Measurements from ENCODE around the gene USP6NL.

The USP6NL gene

GRCh38 chr10:11483201-11484148 lies 128.0 kb downstream of the USP6NL start:
- no peak for DNase-seq (ENCODE audit: extremely low read depth in 1 of 2, low read depth in 1 of 2)

DNA sequence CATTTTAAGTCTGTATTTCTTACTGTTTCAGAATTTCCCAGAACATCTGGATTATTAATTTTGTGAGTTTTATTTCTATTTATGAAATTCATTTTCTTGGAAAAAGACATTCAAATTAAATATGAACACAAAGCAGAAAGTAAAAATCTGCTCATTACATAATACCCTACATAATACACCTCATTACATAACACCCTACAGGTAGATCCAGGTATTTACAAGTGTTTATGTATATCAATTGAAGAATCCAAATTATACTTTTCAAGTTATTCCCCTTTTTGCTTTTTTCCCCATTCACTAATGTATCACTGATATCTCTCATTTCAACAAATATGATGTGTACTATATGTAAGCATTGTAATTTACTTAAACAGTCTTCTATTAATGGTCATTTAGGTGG lies 129.1 kb downstream of the USP6NL start:
- DNase-seq (ENCODE audit: extremely low read depth in 1 of 2, low read depth in 1 of 2): no peak

- DNase-seq (ENCODE audit: extremely low read depth in 1 of 2, low read depth in 1 of 2): no peak
These were observed 130.8 kb downstream of the USP6NL start for GRCh38 chr10:11480687-11481086.

DNA sequence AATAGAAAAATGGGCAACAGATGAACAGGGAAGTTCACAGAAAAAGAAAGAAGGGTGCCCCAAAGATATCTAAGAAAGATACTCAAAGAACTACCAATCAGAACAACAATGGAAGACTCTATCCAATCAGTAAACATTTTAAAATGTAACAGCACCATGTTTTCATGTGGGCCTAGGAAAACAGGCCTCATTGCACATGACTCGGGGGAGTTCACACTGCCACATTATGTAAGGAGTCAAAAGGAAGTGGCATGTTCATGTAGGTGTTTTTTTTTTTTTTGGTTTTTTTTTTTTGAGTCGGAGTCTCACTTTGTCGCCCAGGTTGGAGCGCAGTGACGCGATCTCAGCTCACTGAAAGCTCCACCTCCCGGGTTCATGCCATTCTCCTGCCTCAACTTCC lies 132.2 kb downstream of the USP6NL start:
- DNase-seq (ENCODE audit: extremely low read depth in 1 of 2, low read depth in 1 of 2): no peak

GRCh38 chr10:11478807-11479206 lies 132.6 kb downstream of the USP6NL start:
- no peak for DNase-seq (ENCODE audit: extremely low read depth in 1 of 2, low read depth in 1 of 2)

GRCh38 chr10:11475831-11476434 lies 135.5 kb downstream of the USP6NL start:
- DNase-seq (ENCODE audit: extremely low read depth in 1 of 2, low read depth in 1 of 2): no peak

GRCh38 chr10:11473128-11473760 lies 138.2 kb downstream of the USP6NL start:
- no peak for DNase-seq (ENCODE audit: extremely low read depth in 1 of 2, low read depth in 1 of 2)

DNA sequence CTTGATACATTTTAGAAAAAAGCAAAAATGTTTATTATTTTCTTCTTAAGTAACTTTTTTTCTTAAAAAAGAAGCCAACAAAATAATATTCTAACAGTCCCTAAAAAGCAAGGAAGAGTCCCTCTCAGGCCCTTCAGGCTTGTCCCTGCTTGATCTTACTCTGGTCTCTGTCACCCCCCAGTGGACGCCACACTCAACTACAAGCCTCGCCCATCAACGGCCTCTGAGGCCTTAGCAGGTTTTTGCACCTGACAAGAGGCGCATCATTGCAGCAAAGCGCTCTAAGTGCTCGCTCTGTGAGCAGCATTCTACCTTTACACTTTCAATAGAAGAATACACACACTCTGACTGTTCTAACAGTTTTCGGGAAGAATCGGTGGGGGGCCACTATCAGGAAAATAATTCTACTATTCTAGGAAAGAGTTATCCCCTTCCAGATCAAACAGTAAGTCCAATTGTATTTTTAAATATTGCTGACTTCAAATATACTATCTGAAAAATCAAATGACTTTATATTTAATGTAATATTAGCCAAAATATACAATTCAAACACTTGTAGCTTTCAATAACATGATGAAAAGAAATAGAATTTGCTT lies 139.2 kb downstream of the USP6NL start:
- DNase-seq (ENCODE audit: extremely low read depth in 1 of 2, low read depth in 1 of 2): peak; percentile 31 to 38

DNA sequence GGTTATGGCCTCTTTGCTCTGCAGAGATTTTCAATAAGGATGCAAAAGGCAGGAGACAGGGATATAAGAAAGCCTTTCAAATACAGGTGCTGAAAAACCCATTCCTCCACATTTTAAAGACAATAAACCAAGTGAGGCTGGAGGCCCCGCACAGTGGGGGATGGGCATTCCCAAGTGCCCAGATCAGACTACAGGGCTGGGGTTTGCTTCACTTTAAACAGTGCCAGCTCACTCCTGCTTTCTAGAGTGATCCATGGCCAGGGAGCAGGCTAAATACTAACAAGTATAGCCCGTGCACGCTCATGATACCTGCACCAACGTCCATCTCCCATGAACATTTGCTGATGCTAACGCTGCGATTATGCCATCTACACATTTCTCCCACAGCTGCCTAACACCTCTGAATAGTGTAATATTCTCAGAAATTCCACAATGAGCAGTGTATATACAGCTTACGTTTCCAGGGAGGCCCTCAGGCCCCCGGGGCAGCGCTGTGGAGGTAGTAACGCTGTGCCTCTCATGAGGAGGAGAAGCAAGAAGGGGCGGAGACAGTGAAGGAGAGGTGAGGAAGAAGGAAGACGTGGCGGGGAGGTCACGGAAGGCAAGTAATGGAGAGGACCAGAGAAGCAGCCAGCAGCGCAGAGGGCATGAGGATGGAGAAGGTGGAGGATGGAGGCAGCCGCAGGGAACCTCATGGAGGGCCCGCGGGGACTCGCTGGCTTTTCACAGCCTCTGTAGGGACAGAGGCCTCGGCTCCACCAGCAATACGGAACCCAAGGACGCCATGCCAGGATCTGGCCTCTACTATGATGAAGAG lies 141.7 kb downstream of the USP6NL start:
- no peak for DNase-seq (ENCODE audit: extremely low read depth in 1 of 2, low read depth in 1 of 2)

DNA sequence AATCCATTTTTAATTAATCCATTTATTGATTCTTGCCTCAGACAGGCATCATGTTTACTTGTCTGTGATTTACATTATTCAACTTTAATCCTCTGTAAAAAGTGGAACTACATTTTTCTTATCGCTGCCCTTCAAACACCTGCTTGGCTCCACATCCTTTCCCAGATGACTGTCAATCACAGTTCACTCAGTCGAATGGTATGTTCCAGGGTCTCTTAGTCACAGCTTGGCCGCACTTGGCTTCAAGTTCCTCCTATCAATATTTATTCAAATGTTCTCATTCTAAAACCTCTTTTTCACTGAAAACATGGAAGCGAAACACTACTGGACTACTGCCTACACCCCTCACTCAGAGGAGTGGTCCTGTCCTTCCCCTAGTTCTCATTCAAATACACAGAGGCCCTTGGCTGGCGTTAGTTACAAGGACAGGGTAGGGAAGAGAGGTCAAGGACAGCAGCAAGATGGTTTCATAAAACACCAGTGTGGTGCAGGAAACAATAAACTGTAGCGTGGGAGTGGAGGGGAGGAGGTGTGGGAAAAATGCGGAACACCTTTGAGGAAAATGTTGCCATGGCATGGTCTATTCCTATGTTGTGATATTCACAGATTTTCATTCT lies 143.2 kb downstream of the USP6NL start:
- no peak for DNase-seq (ENCODE audit: extremely low read depth in 1 of 2, low read depth in 1 of 2)

DNA sequence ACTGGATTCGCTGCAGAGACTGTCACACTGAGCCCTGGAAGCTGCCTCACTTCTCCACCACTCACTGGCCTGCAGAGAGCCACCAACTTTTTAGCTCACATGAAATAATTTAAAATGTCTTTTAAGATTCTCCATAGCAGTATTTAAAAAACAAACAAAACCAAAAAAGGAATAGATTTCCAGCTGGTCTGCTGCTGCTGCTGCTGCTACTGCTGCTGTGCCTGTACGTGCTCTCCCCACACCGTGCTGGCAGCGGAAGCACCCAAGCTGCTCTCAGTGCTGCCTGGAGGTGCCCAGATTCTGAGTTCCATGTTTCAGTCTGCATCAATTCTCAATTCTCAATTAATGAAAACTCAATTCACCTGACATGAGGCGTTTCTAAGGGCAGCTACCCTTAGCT lies 146.0 kb downstream of the USP6NL start:
- DNase-seq (ENCODE audit: extremely low read depth in 1 of 2, low read depth in 1 of 2): no peak

- no peak for DNase-seq (ENCODE audit: extremely low read depth in 1 of 2, low read depth in 1 of 2)
These were observed 148.3 kb downstream of the USP6NL start for GRCh38 chr10:11463111-11463510.

GRCh38 chr10:11462071-11462470 lies 149.4 kb downstream of the USP6NL start:
- DNase-seq (ENCODE audit: extremely low read depth in 1 of 2, low read depth in 1 of 2): no peak

DNA sequence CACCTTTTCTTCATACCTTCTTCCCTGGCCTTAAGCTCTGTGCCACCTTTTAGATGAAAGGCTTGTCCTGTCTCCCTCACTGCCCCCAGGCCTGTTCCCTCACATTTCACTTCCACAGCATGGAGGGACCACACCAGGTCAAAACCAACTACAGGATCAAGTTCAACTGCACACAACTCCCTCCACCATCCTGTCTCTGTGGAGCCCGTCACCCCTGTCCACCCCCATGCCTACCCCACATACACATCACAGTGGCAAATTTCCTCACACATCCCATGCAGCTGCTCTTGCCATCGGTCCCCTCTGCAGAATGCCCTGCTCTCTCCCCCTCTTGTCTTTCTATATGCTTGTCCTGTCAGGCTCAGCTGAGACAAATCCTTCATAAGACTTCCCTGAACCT lies 154.1 kb downstream of the USP6NL start:
- DNase-seq (ENCODE audit: extremely low read depth in 1 of 2, low read depth in 1 of 2): no peak

- DNase-seq (ENCODE audit: extremely low read depth in 1 of 2, low read depth in 1 of 2): no peak
These were observed 156.4 kb downstream of the USP6NL start for GRCh38 chr10:11454958-11455566.

DNA sequence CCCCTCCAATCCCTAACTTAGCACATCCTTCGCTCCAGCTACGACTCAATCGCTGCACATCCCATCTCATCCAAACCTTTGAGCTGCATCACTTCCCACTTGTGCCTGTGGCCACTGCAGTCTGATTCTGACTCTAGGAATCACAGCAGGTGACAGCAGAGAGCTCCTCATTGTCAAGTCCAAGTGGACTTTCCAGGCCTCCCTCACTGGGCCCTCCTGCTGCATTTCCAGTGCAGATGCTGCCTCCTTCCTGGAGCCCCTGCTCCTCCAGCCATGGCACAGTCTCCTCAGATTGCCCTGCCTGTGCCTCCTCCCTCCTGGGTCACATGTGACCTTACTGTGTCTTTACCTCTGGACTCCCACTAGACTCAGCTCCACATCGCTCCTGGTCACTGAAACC lies 157.3 kb downstream of the USP6NL start:
- no peak for DNase-seq (ENCODE audit: extremely low read depth in 1 of 2, low read depth in 1 of 2)

- no peak for DNase-seq (ENCODE audit: extremely low read depth in 1 of 2, low read depth in 1 of 2)
These were observed 159.7 kb downstream of the USP6NL start for GRCh38 chr10:11451640-11452260.

DNA sequence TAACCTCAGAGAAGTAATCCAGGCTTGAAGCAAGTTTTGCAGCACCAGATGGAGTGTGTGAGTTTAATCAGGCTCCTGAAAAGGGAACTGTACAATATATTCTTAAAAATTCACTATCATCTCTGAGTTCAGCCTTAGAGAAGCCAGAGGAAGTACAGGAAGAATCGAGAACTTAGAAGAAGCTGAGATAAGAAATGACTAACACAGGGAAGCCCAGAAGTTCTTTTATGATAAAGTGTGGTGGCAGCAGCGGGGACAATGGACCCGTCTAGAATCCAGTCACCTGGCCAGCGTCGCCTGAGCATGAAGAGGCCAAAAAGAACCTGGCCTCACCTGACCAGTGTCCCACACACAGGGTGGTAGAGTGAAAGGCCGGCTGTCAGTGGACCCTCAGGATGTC lies 161.0 kb downstream of the USP6NL start:
- no peak for DNase-seq (ENCODE audit: extremely low read depth in 1 of 2, low read depth in 1 of 2)

GRCh38 chr10:11449761-11450160 lies 161.7 kb downstream of the USP6NL start:
- DNase-seq (ENCODE audit: extremely low read depth in 1 of 2, low read depth in 1 of 2): no peak
